Measurements from ENCODE around the gene GET3.
"Not testable (repeated sequence)": the region's sequence is repeated elsewhere in the genome, so short reads cannot be mapped to it uniquely, and the experiment has no call there.

The GET3 gene

DNA sequence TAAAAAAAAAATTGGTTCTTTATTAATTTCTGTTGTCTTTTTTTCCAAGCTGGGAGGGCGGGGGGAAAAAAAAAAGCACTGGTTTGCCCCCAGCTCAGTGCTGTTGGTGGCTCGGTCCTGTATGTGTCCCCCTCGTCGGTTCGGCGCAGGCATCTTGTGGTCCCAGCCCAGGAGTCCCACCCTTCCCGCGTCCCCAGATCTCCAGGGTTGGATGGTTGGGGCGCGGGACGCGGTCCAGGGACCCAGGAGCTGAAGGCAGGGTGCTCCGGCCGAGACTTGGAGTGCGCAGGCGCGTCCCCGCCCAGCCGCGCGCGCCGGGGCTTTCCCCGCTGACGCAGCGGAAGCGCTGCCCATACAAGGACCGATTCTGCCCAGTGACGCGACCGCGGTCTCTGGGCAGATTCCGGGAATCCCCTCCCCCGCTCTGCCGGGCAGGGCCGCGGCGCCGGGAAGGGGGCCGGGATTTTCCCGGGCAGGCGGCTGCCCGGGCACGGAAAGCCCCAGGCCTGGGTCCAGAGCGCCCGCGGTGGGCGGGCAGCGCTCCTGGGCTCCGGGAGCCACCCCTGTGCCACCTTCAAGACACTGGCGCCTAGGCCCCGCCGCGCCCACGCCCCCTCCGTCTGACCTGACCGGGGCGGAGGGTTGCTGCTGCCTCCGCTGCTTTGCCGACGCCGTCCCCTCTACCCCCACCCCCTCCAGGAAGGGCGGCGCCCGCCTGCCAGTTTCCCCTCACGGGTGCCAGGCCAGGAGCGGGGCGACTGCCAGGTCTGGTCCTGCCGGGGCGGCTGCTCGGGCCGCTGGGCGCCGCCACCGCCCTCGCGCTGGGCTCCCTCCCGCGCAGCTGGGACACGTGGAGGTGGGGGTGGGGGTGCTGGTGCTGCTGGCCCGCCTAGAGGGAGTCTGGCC, 56.2 kb downstream of the GET3 start:
- peak; percentile 95 for DNase-seq

DNA sequence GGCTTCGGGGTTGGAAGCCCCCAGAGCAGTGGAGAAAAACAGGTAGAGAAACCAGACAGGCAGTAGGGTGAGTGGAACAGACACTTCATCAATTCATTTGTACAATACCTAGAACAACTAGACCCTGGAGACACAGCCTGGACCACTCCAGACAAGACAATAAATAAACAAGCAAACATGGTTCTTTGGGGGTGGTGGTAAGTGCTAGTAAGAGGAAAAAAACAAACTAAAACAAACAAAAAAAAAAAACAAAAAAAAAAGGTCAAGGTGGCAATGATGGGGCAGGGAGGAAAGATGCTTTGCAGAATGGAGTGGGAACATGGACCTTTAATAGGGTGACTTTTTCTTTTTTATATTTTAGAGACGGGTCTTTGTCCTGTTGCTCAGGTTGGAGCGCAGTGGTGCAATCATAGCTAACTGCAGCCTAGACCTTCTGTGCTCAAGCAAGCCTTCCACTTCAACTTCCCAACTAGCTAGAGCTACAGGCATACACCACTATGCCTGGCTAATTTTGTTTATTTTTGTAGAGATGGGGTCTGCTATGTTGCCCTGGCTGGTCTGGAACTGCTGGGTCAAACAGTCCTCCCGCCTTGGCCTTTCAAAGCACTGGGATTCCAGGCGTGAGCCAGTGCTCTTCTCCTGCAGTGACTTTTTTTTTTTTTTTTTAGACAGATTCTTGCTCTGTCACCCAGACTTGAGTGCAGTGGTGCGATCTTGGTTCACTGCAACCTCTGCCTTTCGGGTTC, 57.1 kb downstream of the GET3 start:
- no peak for DNase-seq

DNA sequence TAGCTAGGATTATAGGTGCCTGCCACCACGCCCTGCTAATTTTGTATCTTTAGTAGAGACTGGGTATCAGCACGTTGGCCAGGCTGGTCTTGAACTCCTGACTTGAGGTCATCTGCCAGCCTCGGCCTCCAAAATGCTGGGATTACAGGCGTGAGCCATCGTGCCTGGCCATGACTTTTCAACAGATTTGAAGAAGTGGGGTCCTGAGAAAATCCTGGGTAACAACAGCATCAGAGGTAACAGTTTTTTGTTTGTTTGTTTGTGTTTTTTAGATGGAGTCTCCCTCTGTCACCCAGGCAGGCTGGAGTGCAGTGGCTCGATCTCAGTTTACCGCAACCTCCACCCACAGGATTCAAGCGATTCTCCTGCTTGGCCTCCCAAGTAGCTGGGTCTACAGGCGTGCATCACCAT, 57.7 kb downstream of the GET3 start:
- no peak for DNase-seq

DNA sequence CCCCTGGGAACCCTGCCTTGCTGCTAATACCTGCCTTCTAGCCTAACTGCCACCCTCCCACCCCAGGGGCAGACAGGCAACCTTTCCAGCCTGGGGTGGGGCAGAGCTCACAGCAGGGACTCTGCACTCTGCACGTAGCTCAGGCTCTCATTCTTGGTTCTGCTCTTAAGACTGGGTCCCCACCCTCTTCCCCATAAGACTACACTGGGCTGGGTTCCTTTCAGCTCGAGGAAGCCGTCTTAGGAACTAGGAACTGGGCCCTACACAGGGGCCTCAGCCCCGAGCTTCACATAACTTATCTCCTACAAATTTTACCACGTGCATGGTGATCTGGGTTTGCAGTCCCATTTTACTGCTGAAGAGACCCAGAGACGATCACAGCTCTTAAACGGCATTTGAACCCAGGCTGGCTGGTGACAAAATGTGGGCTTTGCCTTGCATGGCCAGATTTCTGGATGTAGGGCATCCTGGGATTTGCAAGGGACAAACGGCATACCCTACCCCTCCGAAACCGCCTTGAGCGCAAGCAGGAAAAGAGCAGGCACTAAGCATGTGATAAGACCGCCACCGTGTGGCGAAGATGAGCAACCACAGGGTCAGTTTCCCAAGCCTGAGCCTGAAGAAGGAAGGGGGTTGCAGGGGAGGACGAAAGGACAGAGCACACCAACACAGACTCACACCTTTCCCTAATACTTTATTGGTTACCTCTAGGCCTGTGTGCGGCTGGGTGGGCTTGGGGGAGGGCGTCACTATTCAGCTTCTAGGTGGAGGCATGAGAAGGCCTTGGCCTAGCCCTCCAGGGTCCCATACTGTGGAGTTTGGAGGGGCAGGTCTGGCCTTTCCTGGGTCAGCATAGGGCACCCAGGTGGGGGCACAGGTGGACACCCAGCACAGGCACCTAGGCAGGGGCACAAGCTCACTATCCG, 59.1 kb downstream of the GET3 start:
- peak; percentile 78 for DNase-seq

DNA sequence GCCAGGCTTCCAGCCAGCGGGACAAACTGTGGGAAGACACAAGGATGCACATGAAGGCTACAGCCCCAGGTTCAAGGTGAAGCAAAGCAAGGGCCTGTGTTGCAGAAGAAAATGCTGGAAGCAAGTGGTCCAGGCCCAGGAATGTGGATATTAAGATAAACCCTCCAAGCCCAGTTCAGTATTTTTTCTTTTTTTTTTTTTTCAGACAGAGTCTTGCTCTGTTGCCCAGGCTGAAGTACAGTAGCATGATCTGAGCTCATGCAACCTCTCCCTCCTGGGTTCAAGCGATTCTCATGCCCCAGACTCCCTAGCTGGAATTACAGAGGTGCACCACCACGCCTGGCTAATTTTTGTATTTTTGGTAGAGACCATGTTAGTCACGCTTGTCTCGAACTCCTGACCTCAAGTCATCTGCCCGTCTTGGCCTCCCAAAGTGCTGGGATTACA, 59.9 kb downstream of the GET3 start:
- DNase-seq = no peak

DNA sequence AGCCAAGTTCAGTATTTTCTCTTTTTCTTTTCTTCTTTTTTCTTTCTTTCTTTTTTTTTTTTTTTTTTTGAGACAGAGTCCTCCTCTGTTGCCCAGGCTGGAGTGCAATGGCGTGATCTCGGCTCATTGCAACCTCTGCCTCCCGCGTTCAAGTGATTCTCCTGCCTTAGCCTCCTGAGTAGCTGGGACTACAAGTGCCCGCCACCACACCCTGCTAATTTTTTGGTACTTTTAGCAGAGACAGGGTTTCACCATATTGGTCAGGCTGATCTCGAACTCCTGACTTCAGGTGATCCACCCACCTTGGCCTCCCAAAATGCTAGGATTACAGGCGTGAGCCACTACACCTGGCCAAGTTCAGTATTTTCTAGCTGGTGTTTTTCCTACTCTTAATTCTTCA, 60.3 kb downstream of the GET3 start:
- DNase-seq = not testable (repeated sequence)

Data from fibroblast of skin of abdomen (primary cell).